Mesothelial cell of epicardium (in vitro differentiated cells): Measurements from ENCODE around the gene RCAN3. TPM values are rescaled to one million over a fixed set of nuclear protein-coding genes. Genes with fewer than 3 reads are reported as not detected.

Experiments used
- DNase-seq, 2 experiments: peaks; one replicate each; pipeline ENCODE4 v3.0.0; 2021; ENCODE audit warnings: low spot score in 2 of 2; ENCODE audit not compliant: unreplicated experiment in 2 of 2
- H3K27ac Mint-ChIP-seq: 2 replicates; pipeline ENCODE4 v1.8.0; 2021; ENCODE audit warnings: mixed read lengths
- H3K27me3 Mint-ChIP-seq: 2 replicates; pipeline ENCODE4 v1.8.0; 2021; ENCODE audit warnings: low read depth, mixed read lengths
- H3K36me3 Mint-ChIP-seq: 2 replicates; pipeline ENCODE4 v1.8.0; 2021; ENCODE audit warnings: mixed read lengths
- H3K4me1 Mint-ChIP-seq: 2 replicates; pipeline ENCODE4 v1.8.0; 2021; ENCODE audit warnings: mixed read lengths
- H3K4me3 Mint-ChIP-seq: 2 replicates; pipeline ENCODE4 v1.8.0; 2021; ENCODE audit warnings: mild to moderate bottlenecking, moderate library complexity, mixed read lengths
- H3K9me3 Mint-ChIP-seq: 2 replicates; pipeline ENCODE4 v1.8.0; 2021; ENCODE audit warnings: mixed read lengths
- CTCF ChIP-seq: fragments of 200-600 bp; sonication (generic); IDR thresholded peaks from one replicate; pipeline ENCODE4 v1.5.0; 2021; ENCODE audit warnings: antibody characterized with exemption; ENCODE audit not compliant: unreplicated experiment
- total RNA-seq: library from RNA; stranded (reverse); gene quantifications from 3 replicates; pipeline ENCODE4 v1.2.1, GENCODE V29; 2021

RCAN3 gene
- total RNA-seq, 1 donor from 2014 or later: 9.5 TPM

DNA sequence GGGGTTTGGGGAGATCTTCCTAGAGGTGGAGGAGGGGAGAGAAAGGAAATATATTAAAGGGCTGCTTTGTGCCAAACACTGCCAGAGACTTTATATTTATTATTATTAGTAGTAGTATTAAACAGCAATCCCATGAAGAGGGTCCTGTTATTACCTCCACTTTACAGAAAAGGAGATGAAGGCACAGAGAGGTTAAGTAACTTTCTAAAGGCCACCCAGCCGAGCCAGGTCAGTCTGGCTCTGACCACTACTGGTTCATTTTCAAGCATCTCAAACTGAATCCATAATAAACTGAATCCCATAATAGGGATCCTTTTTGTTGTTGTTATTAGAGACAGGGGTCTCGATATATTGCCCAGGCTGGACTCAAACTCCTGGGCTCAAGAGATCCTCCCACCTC is 65.8 kb downstream of the RCAN3 start:
- H3K4me1 Mint-ChIP-seq: peaks cover 10% of the 10 kb centered on the region
- DNase-seq: no peak
- H3K27ac Mint-ChIP-seq: peak overlapping the region; percentile 67
- no peaks in the 10 kb centered on the region for H3K27me3 Mint-ChIP-seq
- no peak overlapping the region for H3K4me3 Mint-ChIP-seq
- no peaks in the 10 kb centered on the region for H3K9me3 Mint-ChIP-seq
- no peak for TF ChIP-seq CTCF
- no peaks in the 10 kb centered on the region for H3K36me3 Mint-ChIP-seq

DNA sequence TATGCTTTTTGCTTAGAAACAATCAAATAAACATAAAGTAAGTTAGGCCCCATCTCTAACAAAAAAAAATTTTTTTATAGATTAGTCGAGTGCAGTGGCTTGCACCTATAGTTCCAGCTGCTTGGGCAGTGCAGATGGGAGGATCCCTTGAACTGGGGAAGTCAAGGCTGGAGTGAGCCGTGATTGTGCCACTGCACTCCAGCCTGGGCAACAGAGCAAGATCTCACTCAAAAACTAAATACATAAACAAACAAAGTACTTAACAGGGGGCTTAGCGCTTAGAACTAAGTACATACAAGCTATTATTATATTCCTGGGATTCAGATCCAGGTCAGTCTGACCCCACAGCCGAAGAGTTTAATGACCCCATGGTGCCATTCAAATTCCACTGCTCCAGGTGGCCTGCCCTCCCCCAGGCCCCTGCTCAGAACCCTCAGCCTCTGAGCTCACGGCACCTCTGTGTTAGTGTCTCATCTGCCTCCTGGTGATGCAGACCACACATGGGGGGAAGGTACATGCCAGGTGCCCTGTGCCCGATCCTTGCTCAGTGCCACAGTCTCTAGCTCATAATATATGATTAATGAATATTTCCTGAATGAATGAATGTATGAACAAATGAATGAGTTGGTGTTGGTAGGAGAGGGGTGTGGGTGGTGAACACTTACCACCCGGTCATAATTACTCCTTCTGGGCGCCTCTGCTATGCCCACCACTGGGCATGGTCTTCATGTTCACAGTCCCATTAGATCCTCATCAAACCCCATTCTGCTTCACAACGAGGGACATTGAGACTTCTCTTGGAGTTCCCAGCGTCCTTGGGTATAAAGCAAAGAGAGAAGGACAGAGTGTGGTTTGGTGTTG is 67.9 kb downstream of the RCAN3 start:
- Mint-ChIP-seq H3K27me3 (no peaks in the 10 kb centered on the region), H3K27ac (no peak overlapping the region), H3K9me3 (no peaks in the 10 kb centered on the region), H3K36me3 (no peaks in the 10 kb centered on the region), H3K4me3 (no peak overlapping the region), H3K4me1 (peaks cover 10% of the 10 kb centered on the region)
- DNase-seq: no peak
- no peak for TF ChIP-seq CTCF

DNA sequence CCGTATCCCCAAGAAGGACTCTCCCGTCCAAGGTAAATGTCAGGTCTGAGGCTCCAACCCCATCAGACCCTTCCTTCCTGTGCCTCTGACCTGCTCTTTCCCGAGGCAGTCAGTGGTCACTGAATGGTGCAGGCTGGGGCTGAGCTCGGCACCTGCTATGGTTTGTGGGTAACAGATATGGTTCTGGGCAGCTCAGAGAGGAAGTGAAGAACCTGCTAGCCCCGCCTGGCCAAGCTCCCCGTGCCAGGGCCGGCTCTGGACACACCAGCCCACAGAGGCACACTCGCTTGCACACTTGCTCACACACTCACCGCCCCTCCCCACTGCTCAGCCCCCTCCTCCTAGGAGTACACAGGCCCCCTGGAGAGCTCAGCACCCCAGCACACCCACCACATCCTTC is 69.7 kb downstream of the RCAN3 start:
- Mint-ChIP-seq H3K9me3 (no peaks in the 10 kb centered on the region), H3K27ac (no peak overlapping the region), H3K36me3 (no peaks in the 10 kb centered on the region), H3K4me3 (no peak overlapping the region), H3K27me3 (no peaks in the 10 kb centered on the region), H3K4me1 (peaks cover 10% of the 10 kb centered on the region)
- no peak for DNase-seq
- TF ChIP-seq CTCF: no peak

DNA sequence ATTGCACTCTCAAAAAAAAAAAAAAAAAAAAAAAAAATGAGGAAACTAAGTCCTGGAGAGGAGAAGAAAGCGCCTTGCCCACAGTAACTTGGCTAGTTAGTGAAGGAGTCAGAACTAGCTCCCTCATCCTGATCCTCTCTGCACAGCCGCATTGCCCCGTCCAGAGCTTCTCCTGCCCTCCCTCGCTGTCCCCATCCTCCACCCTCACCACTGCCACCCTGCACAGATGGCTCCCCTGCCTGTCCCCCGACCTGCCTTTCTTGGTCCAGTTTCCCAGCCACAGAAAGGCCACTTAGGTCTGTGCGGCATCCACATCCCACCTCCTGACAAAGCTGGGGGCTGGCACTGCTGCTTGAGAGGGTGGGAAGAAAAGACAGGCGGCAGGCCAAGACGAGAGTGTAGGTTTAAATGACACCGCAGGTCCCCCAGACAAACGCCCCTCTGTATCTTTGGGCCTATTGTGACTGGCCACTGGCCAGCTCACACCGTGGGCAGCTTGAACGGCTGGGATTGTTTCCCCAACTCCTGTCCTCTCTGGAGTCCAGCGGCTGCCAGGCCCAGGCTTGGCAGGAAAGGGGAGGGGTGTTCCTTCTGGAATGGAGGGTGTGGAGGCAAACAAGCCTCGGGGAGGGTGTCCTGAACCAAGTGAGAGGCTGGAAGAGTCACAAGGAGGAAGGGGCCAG is 73.4 kb downstream of the RCAN3 start:
- Mint-ChIP-seq H3K27me3 (no peaks in the 10 kb centered on the region), H3K4me1 (no peaks in the 10 kb centered on the region), H3K27ac (no peak overlapping the region), H3K9me3 (peaks cover 4% of the 10 kb centered on the region), H3K36me3 (no peaks in the 10 kb centered on the region), H3K4me3 (no peak overlapping the region)
- no peak for DNase-seq
- TF ChIP-seq CTCF: no peak

GRCh38 chr1:24578846-24579245 is 76.2 kb downstream of the RCAN3 start:
- no peaks in the 10 kb centered on the region for H3K27me3 Mint-ChIP-seq
- DNase-seq: no peak
- no peak overlapping the region for H3K27ac Mint-ChIP-seq
- TF ChIP-seq CTCF: no peak
- H3K9me3 Mint-ChIP-seq: peaks cover 10% of the 10 kb centered on the region
- H3K4me1 Mint-ChIP-seq: no peaks in the 10 kb centered on the region
- no peak overlapping the region for H3K4me3 Mint-ChIP-seq
- no peaks in the 10 kb centered on the region for H3K36me3 Mint-ChIP-seq
